ENCODE results near the gene CATSPERD.
A peak's percentile ranks its signal among the peaks of the same experiment; 100 is the strongest.

CATSPERD gene

GRCh38 chr19:5789351-5789761, 68.9 kb downstream of the CATSPERD start:
- DNase-seq: no peak

GRCh38 chr19:5789886-5790558, 69.6 kb downstream of the CATSPERD start:
- no peak for DNase-seq

- peak; percentile 89 to 96 (median 95) for DNase-seq
These were observed 70.4 kb downstream of the CATSPERD start, which contains the start of gene DUS3L for GRCh38 chr19:5790559-5791520. TSS of gene DUS3L (minus strand) at chr19:5791163. CDS start at chr19:5791141, 22 bp downstream.

GRCh38 chr19:5792224-5792623, 71.8 kb downstream of the CATSPERD start:
- no peak for DNase-seq

GRCh38 chr19:5793188-5793587, 72.8 kb downstream of the CATSPERD start:
- DNase-seq: no peak

GRCh38 chr19:5795382-5795919, 75.0 kb downstream of the CATSPERD start:
- no peak for DNase-seq

- no peak for DNase-seq
These were observed 77.8 kb downstream of the CATSPERD start for GRCh38 chr19:5798244-5798643.

- DNase-seq: no peak
These were observed 79.1 kb downstream of the CATSPERD start for GRCh38 chr19:5799247-5800241.

GRCh38 chr19:5800361-5801270, 80.2 kb downstream of the CATSPERD start:
- DNase-seq: no peak

GRCh38 chr19:5801796-5802619, 81.6 kb downstream of the CATSPERD start:
- peak in 1 of 6 experiments; percentile 13 for DNase-seq

GRCh38 chr19:5803441-5803751, 83.0 kb downstream of the CATSPERD start:
- no peak for DNase-seq

- peak; percentile 82 to 93 (median 90) for DNase-seq
These were observed 83.5 kb downstream of the CATSPERD start for GRCh38 chr19:5803752-5804515.

- peak in 5 of 6 experiments; percentile 27 to 59 (median 51) for DNase-seq
These were observed 84.4 kb downstream of the CATSPERD start, which contains the start of gene NRTN for GRCh38 chr19:5804516-5805461. TSS of gene NRTN (plus strand) at chr19:5805067. CDS start at chr19:5824166, 19,099 bp downstream.

GRCh38 chr19:5805462-5806132, 85.2 kb downstream of the CATSPERD start:
- peak; percentile 28 to 64 (median 53) for DNase-seq

GRCh38 chr19:5806133-5806489, 85.7 kb downstream of the CATSPERD start:
- no peak for DNase-seq

- DNase-seq: no peak
These were observed 86.5 kb downstream of the CATSPERD start for GRCh38 chr19:5806905-5807304.

- DNase-seq: no peak
These were observed 87.8 kb downstream of the CATSPERD start for GRCh38 chr19:5808120-5808816.

Measured in stimulated activated naive CD4-positive, alpha-beta T cell (primary cell).